ENCODE results near the gene MYBBP1A.

DNA sequence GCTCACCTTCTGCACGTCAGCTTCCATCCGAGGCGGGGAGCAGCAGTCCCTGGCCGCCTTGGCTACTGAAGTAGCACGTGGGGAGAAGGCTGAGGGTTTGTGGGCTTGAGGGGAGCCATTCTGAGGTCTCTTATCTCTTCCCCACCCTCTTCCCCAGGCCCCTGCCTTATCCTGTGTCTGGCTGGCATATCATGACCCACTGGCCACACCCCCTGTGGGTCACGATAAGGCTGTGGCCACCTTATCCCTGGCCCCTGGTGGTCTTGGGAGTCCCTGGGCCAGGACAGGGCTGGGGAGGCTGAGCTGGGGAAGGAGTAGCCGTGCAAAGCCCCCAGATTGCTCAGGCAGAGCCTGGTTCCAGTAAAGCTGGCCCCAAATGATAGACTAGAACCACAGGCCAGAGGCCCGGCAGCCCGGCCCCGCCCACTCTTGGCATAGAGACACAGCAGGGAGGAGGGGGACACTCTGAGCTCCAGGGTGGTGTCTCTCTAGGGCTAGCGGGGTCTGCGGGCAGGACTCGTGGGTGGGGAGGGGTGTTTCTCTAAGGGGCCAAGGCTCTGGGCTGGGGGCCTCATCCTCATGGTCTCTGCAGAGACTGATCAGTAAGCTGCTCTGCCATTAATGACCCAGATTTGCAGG lies 48.9 kb downstream of the MYBBP1A start:
- TF ChIP-seq, protein P1, sequence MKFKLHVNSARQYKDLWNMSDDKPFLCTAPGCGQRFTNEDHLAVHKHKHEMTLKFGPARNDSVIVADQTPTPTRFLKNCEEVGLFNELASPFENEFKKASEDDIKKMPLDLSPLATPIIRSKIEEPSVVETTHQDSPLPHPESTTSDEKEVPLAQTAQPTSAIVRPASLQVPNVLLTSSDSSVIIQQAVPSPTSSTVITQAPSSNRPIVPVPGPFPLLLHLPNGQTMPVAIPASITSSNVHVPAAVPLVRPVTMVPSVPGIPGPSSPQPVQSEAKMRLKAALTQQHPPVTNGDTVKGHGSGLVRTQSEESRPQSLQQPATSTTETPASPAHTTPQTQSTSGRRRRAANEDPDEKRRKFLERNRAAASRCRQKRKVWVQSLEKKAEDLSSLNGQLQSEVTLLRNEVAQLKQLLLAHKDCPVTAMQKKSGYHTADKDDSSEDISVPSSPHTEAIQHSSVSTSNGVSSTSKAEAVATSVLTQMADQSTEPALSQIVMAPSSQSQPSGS (CRISPR knock-in tag; IDR thresholded peaks at IDR 0.05; ENCODE audit: borderline replicate concordance, low read depth): no peak
- TF ChIP-seq CTCF (IDR thresholded peaks at IDR 0.05): no peak
- TF ChIP-seq NR2C2 (CRISPR knock-in tag; IDR thresholded peaks at IDR 0.05): no peak
- no peak for TF ChIP-seq RELA (CRISPR knock-in tag; IDR thresholded peaks at IDR 0.05; ENCODE audit: borderline replicate concordance)
- TF ChIP-seq, protein P2, sequence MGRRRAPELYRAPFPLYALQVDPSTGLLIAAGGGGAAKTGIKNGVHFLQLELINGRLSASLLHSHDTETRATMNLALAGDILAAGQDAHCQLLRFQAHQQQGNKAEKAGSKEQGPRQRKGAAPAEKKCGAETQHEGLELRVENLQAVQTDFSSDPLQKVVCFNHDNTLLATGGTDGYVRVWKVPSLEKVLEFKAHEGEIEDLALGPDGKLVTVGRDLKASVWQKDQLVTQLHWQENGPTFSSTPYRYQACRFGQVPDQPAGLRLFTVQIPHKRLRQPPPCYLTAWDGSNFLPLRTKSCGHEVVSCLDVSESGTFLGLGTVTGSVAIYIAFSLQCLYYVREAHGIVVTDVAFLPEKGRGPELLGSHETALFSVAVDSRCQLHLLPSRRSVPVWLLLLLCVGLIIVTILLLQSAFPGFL (CRISPR knock-in tag; IDR thresholded peaks at IDR 0.05; ENCODE audit: borderline replicate concordance): no peak
